Esophagus (tissue), 2 donors: Measurements from ENCODE around the gene MRPL21. TPM values are rescaled to one million over a fixed set of nuclear protein-coding genes. Genes with fewer than 3 reads are reported as not detected.

Experiments used
- H3K27ac ChIP-seq, 2 donors: one replicate each; pipeline ENCODE4 v1.5.1; 2013; ENCODE audit warnings: low read depth in 2 of 2, mild to moderate bottlenecking in 2 of 2, inconsistent platforms in 1 of 2, low read length in 1 of 2, moderate library complexity in 1 of 2
- H3K27me3 ChIP-seq, 2 donors: one replicate each; pipeline ENCODE4 v1.6.1; 2013; ENCODE audit warnings: low read length in 2 of 2, control low read depth in 1 of 2, mild to moderate bottlenecking in 1 of 2; ENCODE audit not compliant: insufficient read depth in 2 of 2, control insufficient read depth in 1 of 2
- H3K36me3 ChIP-seq, 2 donors: one replicate each; pipeline ENCODE4 v1.6.1; 2013; ENCODE audit warnings: low read length in 1 of 2; ENCODE audit not compliant: control insufficient read depth in 2 of 2, insufficient read depth in 2 of 2
- H3K4me1 ChIP-seq, 2 donors: one replicate each; pipeline ENCODE4 v1.6.1; 2013; ENCODE audit warnings: low read length in 1 of 2; ENCODE audit not compliant: control insufficient read depth in 2 of 2, insufficient read depth in 2 of 2
- H3K4me3 ChIP-seq, 2 donors: one replicate each; pipeline ENCODE4 v1.5.1; 2013; ENCODE audit warnings: low read length in 2 of 2, mild to moderate bottlenecking in 2 of 2, low read depth in 1 of 2, moderate library complexity in 1 of 2
- H3K9me3 ChIP-seq, 2 donors: one replicate each; pipeline ENCODE4 v1.6.1; 2013; ENCODE audit warnings: mild to moderate bottlenecking in 2 of 2, low read depth in 1 of 2, low read length in 1 of 2, moderate library complexity in 1 of 2; ENCODE audit not compliant: control insufficient read depth in 2 of 2, insufficient read depth in 1 of 2
- WGBS, 2 donors: extraction: QIAGEN DNeasy Blood & Tissue Kit; methylation state at CpG; one replicate each; pipeline ENCODE4 v1.1.7; 2013; 5-methylcytosine and 5-hydroxymethylcytosine counted together
- polyA plus RNA-seq, 2 donors: library from polyadenylated mRNA; stranded (reverse); fragments of 200-250 nt; gene quantifications; one replicate each; pipeline ENCODE4 v1.2.3, GENCODE V29; 2013
- donor health status: healthy with polysubstance abuse.
- donor health status: Bipolar disorder and iron deficiency.

MRPL21 gene
- polyA plus RNA-seq, 2 donors, result 63.0 to 77.6 TPM

GRCh38 chr11:68878022-68878421 is 25.6 kb downstream of the MRPL21 start:
- Histone ChIP-seq H3K36me3 (no peaks in the 10 kb centered on the region), H3K27ac (no peak overlapping the region), H3K4me3 (no peak overlapping the region), H3K9me3 (no peaks in the 10 kb centered on the region), H3K27me3 (no peaks in the 10 kb centered on the region), H3K4me1 (peaks cover 0 to 3% of the 10 kb centered on the region in 2 donors)
- 78 to 79% methylated on average over 7 of the region's 7 CpGs for WGBS, 2 donors

DNA sequence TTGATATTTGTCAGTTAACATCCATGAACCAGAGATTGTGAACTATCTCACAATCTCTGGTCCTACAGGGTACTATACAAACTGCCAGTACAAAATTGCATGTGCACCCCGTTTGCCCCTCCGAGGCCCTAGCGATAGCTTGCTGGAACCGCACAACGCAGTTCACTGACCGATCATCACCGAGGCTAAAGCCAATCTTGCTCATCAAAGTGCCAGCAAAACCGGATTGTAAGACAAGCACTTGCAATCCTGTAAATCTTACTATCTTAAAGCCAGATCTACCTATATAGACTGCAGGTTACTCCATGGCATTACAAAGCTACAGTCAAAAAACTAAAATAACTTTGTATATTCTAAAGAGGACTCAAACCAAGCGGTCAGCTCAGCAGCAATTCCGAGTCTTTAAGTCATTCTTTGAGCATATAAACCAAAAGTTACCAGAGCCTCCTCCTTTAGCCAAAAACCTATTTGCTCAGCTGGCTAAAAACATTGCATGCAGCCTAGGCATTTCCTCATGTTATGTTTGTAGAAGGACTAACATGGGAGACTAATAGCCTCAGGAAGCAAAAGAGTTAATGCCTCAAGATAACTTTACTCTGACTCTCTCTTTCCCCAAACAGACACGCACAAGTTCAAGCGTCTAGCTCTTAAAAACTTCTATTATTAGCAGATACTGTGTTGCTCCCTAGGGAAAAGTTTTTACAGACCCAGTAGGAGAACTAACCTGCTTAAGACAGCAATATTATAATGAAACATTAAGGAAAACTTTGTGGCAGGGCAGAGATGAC is 31.2 kb downstream of the MRPL21 start:
- no peak overlapping the region for H3K4me3 ChIP-seq
- no peaks in the 10 kb centered on the region for H3K9me3 ChIP-seq
- 66 to 69% methylated on average over 12 of the region's 12 CpGs for WGBS, 2 donors
- peaks cover 0 to 3% of the 10 kb centered on the region in 2 donors for H3K4me1 ChIP-seq
- H3K27me3 ChIP-seq, result no peaks in the 10 kb centered on the region
- no peaks in the 10 kb centered on the region for H3K36me3 ChIP-seq
- H3K27ac ChIP-seq, result no peak overlapping the region

DNA sequence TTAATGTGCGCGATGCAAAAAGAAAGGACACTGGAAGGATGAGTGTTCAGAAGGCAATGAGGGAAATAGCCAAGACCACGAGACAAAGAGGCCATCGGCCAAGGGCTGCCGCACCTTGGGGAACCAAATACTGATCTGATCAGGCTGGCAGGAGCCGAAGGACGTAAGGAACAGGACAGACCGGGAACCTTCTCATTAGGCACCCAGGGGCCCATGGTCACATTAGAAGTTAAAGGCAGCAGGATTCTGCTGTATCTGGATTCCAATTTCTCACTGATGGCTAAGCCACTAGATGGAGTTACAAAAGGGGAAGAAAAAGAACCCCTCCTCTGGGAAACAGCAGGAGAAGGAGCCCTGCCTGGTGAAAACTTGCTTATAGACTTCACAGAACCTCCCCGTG is 33.2 kb downstream of the MRPL21 start:
- WGBS, 2 donors, result 55 to 71% methylated on average over 9 of the region's 9 CpGs
- H3K4me3 ChIP-seq, result no peak overlapping the region
- H3K4me1 ChIP-seq, result peaks cover 0 to 3% of the 10 kb centered on the region in 2 donors
- H3K27me3 ChIP-seq, result no peaks in the 10 kb centered on the region
- no peak overlapping the region for H3K27ac ChIP-seq
- no peaks in the 10 kb centered on the region for H3K36me3 ChIP-seq
- no peaks in the 10 kb centered on the region for H3K9me3 ChIP-seq

- WGBS, 2 donors, result 91 to 93% methylated on average over 18 of the region's 18 CpGs
Measured at GRCh38 chr11:68868221-68868835, 35.3 kb downstream of the MRPL21 start.

DNA sequence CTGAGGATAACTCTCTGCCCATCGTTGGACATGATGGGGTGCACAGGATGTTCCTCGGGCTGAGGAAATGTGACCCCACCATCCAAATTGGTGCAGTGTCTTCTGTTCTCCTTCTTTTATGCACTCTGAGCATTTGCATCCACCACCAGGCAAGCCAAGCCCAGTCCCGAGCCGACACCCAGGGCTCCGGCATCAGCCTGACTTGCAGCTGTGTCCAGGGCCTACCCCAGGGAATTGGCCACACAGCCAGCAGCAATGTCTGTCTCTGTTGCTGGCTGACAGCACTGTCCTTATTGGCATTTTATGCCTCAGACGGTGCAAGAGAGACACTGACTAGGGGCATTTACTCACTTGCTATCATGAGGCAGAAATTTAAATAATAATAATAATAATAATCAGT is 36.6 kb downstream of the MRPL21 start:
- peaks cover 0 to 3% of the 10 kb centered on the region in 2 donors for H3K9me3 ChIP-seq
- H3K27ac ChIP-seq, result no peak overlapping the region
- 75 to 76% methylated on average over 6 of the region's 6 CpGs for WGBS, 2 donors
- H3K4me3 ChIP-seq, result no peak overlapping the region
- no peaks in the 10 kb centered on the region for H3K4me1 ChIP-seq
- no peaks in the 10 kb centered on the region for H3K36me3 ChIP-seq
- no peaks in the 10 kb centered on the region for H3K27me3 ChIP-seq

More at GRCh38 chr11:68868221-68868835, 35.3 kb downstream of the MRPL21 start:
- Histone ChIP-seq H3K4me3 (no peak overlapping the region), H3K36me3 (no peaks in the 10 kb centered on the region), H3K27me3 (no peaks in the 10 kb centered on the region), H3K9me3 (peaks cover 0 to 3% of the 10 kb centered on the region in 2 donors), H3K27ac (no peak overlapping the region), H3K4me1 (no peaks in the 10 kb centered on the region)

GRCh38 chr11:68865241-68865640 is 38.4 kb downstream of the MRPL21 start:
- Histone ChIP-seq H3K36me3 (no peaks in the 10 kb centered on the region), H3K4me1 (no peaks in the 10 kb centered on the region)
- 92% methylated on average over 10 to 11 of the region's 11 CpGs for WGBS, 2 donors

GRCh38 chr11:68863553-68864265 is 39.9 kb downstream of the MRPL21 start:
- no peak overlapping the region for H3K27ac ChIP-seq
- no peaks in the 10 kb centered on the region for H3K36me3 ChIP-seq
- WGBS, 2 donors, result 92 to 96% methylated on average over 3 of the region's 3 CpGs
- no peaks in the 10 kb centered on the region for H3K27me3 ChIP-seq
- no peak overlapping the region for H3K4me3 ChIP-seq
- peaks cover 0 to 3% of the 10 kb centered on the region in 2 donors for H3K9me3 ChIP-seq
- no peaks in the 10 kb centered on the region for H3K4me1 ChIP-seq

More at GRCh38 chr11:68865241-68865640, 38.4 kb downstream of the MRPL21 start:
- H3K27me3 ChIP-seq, result no peaks in the 10 kb centered on the region
- H3K9me3 ChIP-seq, result peaks cover 0 to 3% of the 10 kb centered on the region in 2 donors
- H3K4me3 ChIP-seq, result no peak overlapping the region
- no peak overlapping the region for H3K27ac ChIP-seq

GRCh38 chr11:68862421-68862820 is 41.2 kb downstream of the MRPL21 start:
- no peak overlapping the region for H3K4me3 ChIP-seq
- H3K9me3 ChIP-seq, result peaks cover 0 to 3% of the 10 kb centered on the region in 2 donors
- WGBS, 2 donors, result 79 to 84% methylated on average over 6 of the region's 6 CpGs
- H3K27ac ChIP-seq, result no peak overlapping the region
- H3K36me3 ChIP-seq, result no peaks in the 10 kb centered on the region
- no peaks in the 10 kb centered on the region for H3K4me1 ChIP-seq
- H3K27me3 ChIP-seq, result no peaks in the 10 kb centered on the region

- peaks cover 3% of the 10 kb centered on the region in 2 donors for H3K4me1 ChIP-seq
- no peak overlapping the region for H3K4me3 ChIP-seq
- H3K9me3 ChIP-seq, result peaks cover 0 to 3% of the 10 kb centered on the region in 2 donors
- WGBS, 2 donors, result 77 to 84% methylated on average over 8 of the region's 8 CpGs
- H3K27ac ChIP-seq, result no peak overlapping the region
- peaks cover 0 to 5% of the 10 kb centered on the region in 2 donors for H3K27me3 ChIP-seq
- no peaks in the 10 kb centered on the region for H3K36me3 ChIP-seq
Measured at GRCh38 chr11:68859123-68859522, 44.5 kb downstream of the MRPL21 start.
